ENCODE results near the gene CYTH1. TPM values are rescaled to one million over a fixed set of nuclear protein-coding genes. Genes with fewer than 3 reads are reported as not detected.
A peak's percentile ranks its signal among the peaks of the same experiment; 100 is the strongest.

Gene CYTH1
- polyA plus RNA-seq, 4 donors = 37.6 to 46.3 (median 38.9) TPM

DNA sequence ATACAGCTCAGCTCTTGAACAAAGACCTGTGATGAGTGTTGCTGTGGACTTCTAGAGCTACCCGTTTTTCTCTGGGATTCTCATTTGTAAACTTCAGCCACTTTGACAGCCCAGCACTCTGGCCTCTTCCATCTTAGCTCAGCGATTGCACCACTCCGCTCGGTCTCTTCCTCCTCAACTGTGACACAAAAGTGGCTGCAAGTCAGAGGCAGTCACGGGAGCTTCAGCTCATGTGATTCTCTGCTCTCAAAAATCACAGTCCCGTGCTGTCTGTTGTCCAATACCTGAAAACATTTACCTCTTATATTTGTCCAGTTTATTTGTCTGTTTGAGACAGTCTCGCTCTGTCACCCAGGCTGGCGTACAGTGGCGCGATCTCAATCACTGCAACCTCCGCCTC is 129.2 kb downstream of the CYTH1 start:
- H3K36me3 ChIP-seq (ENCODE audit: control insufficient read depth in 3 of 3, insufficient read depth in 2 of 3, low read depth in 1 of 3, low read length in 3 of 3) = no peaks in the 10 kb centered on the region
- H3K27me3 ChIP-seq (ENCODE audit: control insufficient read depth in 3 of 3, insufficient read depth in 3 of 3, low read length in 3 of 3) = peaks cover 0 to 3% (median 2%) of the 10 kb centered on the region in 3 donors
- 75 to 91% (median 85%) methylated on average over 11 of the region's 11 CpGs for WGBS, 3 donors
- no peaks in the 10 kb centered on the region for H3K4me1 ChIP-seq (ENCODE audit: control insufficient read depth in 3 of 3, insufficient read depth in 2 of 3, low read depth in 1 of 3, low read length in 2 of 3)
- H3K27ac ChIP-seq (ENCODE audit: low read depth in 1 of 3, low read length in 2 of 3) = no peak overlapping the region
- no peak for DNase-seq
- peaks cover 0 to 10% of the 10 kb centered on the region in 2 donors for H3K9me3 ChIP-seq (ENCODE audit: control insufficient read depth in 2 of 2, insufficient read depth in 1 of 2, low read depth in 1 of 2, low read length in 1 of 2)
- no peak for FAIRE-seq
- no peak overlapping the region for H3K4me3 ChIP-seq (ENCODE audit: low read depth in 1 of 3, low read length in 3 of 3)

DNA sequence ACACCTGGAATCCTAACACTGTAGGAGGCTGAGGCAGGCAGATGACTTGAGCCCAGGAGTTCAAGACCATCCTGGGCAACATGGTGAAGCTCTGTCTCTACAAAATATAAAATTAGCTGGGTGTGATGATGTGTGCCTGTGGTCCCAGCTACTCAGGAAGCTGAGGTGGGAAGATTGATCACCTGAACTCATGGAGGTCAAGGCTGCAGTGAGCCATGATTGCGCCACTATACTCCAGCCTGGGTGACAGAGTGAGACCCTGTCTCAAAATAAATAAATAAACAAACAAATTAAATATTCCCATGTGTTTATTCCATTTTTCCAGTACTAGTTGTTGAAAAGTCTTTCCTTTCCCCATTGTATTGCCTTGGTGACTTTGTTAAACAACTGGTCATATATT is 130.0 kb downstream of the CYTH1 start:
- peaks cover 0 to 11% of the 10 kb centered on the region in 2 donors for H3K9me3 ChIP-seq (ENCODE audit: control insufficient read depth in 2 of 2, insufficient read depth in 1 of 2, low read depth in 1 of 2, low read length in 1 of 2)
- no peak for DNase-seq
- 85 to 100% (median 98%) methylated on average over 1 of the region's 1 CpG for WGBS, 3 donors
- no peak overlapping the region for H3K27ac ChIP-seq (ENCODE audit: low read depth in 1 of 3, low read length in 2 of 3)
- H3K36me3 ChIP-seq (ENCODE audit: control insufficient read depth in 3 of 3, insufficient read depth in 2 of 3, low read depth in 1 of 3, low read length in 3 of 3) = no peaks in the 10 kb centered on the region
- FAIRE-seq = no peak
- peaks cover 0 to 3% (median 2%) of the 10 kb centered on the region in 3 donors for H3K27me3 ChIP-seq (ENCODE audit: control insufficient read depth in 3 of 3, insufficient read depth in 3 of 3, low read length in 3 of 3)
- H3K4me3 ChIP-seq (ENCODE audit: low read depth in 1 of 3, low read length in 3 of 3) = no peak overlapping the region
- H3K4me1 ChIP-seq (ENCODE audit: control insufficient read depth in 3 of 3, insufficient read depth in 2 of 3, low read depth in 1 of 3, low read length in 2 of 3) = no peaks in the 10 kb centered on the region

DNA sequence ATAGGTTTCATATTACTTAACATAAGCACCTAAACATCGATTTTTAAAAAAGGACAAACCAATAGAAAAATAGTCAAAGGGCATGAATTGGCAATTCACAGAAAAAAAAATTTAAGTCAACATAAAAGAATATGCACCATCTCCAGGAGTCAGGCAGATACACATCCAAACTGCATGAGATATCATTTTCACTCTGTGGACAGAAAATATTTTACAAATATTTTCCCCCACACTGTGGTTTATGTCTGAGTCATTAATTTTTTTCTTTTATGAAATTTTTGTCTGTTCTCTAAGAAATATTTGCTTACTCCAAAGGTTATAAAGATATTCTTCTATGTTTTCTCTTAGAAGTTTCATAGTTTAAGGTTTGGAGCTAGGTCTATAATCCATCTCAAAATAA is 130.5 kb downstream of the CYTH1 start:
- Histone ChIP-seq H3K4me1 (ENCODE audit: control insufficient read depth in 3 of 3, insufficient read depth in 2 of 3, low read depth in 1 of 3, low read length in 2 of 3) (no peaks in the 10 kb centered on the region), H3K36me3 (ENCODE audit: control insufficient read depth in 3 of 3, insufficient read depth in 2 of 3, low read depth in 1 of 3, low read length in 3 of 3) (no peaks in the 10 kb centered on the region), H3K9me3 (ENCODE audit: control insufficient read depth in 2 of 2, insufficient read depth in 1 of 2, low read depth in 1 of 2, low read length in 1 of 2) (peaks cover 0 to 11% of the 10 kb centered on the region in 2 donors), H3K27me3 (ENCODE audit: control insufficient read depth in 3 of 3, insufficient read depth in 3 of 3, low read length in 3 of 3) (peaks cover 0 to 3% (median 2%) of the 10 kb centered on the region in 3 donors), H3K27ac (ENCODE audit: low read depth in 1 of 3, low read length in 2 of 3) (no peak overlapping the region), H3K4me3 (ENCODE audit: low read depth in 1 of 3, low read length in 3 of 3) (no peak overlapping the region)
- DNase-seq (no peak), FAIRE-seq (no peak)
- 77 to 87% (median 82%) methylated on average over 1 of the region's 1 CpG for WGBS, 3 donors

DNA sequence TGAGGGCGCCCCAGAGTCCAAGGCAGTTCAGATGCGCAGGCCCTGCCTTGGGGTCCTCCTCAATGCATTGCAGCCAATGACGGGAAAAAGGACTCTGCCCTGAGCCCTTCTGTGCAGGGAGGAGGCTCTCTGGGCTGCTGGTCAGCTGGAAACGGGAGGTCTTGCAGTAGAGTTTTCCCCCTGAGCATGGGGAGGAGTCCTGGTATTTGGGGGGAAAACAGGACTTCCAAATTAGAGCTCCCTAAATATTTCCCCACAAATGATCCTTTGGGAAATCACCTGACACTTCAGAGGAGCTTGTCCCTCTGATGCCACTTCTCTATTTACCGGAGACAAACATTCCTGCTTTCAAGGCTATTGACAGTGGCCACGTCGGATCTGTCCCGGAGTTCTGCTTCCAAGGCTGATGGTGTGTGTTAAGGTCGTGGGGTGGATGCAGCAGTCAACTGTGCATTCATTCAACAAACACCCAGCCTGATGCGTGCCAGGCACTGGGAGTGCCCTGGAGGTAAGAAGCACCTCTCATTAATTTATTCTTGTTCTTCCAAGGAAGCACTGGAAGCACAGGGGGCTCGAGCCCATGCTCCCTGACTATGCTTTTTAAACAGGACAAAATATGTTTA is 131.9 kb downstream of the CYTH1 start:
- Histone ChIP-seq H3K4me3 (ENCODE audit: low read depth in 1 of 3, low read length in 3 of 3) (no peak overlapping the region), H3K27ac (ENCODE audit: low read depth in 1 of 3, low read length in 2 of 3) (no peak overlapping the region), H3K9me3 (ENCODE audit: control insufficient read depth in 2 of 2, insufficient read depth in 1 of 2, low read depth in 1 of 2, low read length in 1 of 2) (peaks cover 0 to 11% of the 10 kb centered on the region in 2 donors), H3K36me3 (ENCODE audit: control insufficient read depth in 3 of 3, insufficient read depth in 2 of 3, low read depth in 1 of 3, low read length in 3 of 3) (no peaks in the 10 kb centered on the region), H3K4me1 (ENCODE audit: control insufficient read depth in 3 of 3, insufficient read depth in 2 of 3, low read depth in 1 of 3, low read length in 2 of 3) (no peaks in the 10 kb centered on the region), H3K27me3 (ENCODE audit: control insufficient read depth in 3 of 3, insufficient read depth in 3 of 3, low read length in 3 of 3) (peaks cover 0 to 10% (median 2%) of the 10 kb centered on the region in 3 donors)
- DNase-seq (no peak), FAIRE-seq (no peak)
- 34 to 55% (median 34%) methylated on average over 11 of the region's 11 CpGs for WGBS, 3 donors

DNA sequence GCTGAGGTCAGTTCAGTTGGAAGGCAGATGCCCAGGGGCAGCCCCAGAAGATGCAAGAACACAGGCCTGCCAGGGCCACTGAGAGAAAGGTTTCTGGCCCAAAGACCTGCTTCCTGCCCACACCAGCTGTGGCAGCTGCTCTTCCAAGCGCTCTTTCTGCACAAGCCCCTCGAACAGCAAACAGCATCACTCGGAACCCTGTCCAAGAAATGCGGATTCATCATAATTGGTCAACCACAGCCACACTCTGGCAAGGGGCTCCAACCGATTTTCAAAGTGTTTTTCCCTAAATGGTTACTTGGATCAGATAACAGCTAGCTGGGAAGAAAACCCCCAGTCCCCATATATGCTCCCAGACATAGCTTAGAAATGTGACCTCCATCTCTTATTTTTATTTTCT is 133.8 kb downstream of the CYTH1 start:
- H3K27me3 ChIP-seq (ENCODE audit: control insufficient read depth in 3 of 3, insufficient read depth in 3 of 3, low read length in 3 of 3) = peaks cover 0 to 10% (median 2%) of the 10 kb centered on the region in 3 donors
- H3K9me3 ChIP-seq (ENCODE audit: control insufficient read depth in 2 of 2, insufficient read depth in 1 of 2, low read depth in 1 of 2, low read length in 1 of 2) = peaks cover 0 to 11% of the 10 kb centered on the region in 2 donors
- DNase-seq (no peak), FAIRE-seq (no peak)
- H3K4me3 ChIP-seq (ENCODE audit: low read depth in 1 of 3, low read length in 3 of 3) = no peak overlapping the region
- WGBS, 3 donors = 88 to 91% (median 90%) methylated on average over 5 of the region's 5 CpGs
- no peak overlapping the region for H3K27ac ChIP-seq (ENCODE audit: low read depth in 1 of 3, low read length in 2 of 3)
- no peaks in the 10 kb centered on the region for H3K36me3 ChIP-seq (ENCODE audit: control insufficient read depth in 3 of 3, insufficient read depth in 2 of 3, low read depth in 1 of 3, low read length in 3 of 3)
- no peaks in the 10 kb centered on the region for H3K4me1 ChIP-seq (ENCODE audit: control insufficient read depth in 3 of 3, insufficient read depth in 2 of 3, low read depth in 1 of 3, low read length in 2 of 3)

DNA sequence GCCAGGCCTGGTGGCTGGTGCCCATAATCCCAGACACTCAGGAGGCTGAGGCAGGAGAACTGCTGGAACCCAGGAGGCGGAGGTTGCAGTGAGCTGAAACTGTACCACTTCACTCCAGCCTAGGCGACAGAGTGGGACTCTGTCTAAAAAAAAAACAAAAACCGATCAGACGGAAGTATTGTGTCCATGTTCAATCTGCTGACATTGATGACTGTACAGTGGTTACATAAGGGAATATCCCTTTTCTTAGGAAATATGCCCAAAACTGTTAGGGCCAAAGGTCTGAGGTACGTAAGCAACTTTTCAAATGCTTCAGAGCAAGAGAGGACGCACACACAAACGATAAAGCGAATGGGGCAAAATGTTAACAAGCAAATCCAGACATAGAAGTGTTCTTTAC is 135.0 kb downstream of the CYTH1 start:
- FAIRE-seq (no peak), DNase-seq (no peak)
- Histone ChIP-seq H3K27me3 (ENCODE audit: control insufficient read depth in 3 of 3, insufficient read depth in 3 of 3, low read length in 3 of 3) (peaks cover 0 to 10% (median 2%) of the 10 kb centered on the region in 3 donors), H3K9me3 (ENCODE audit: control insufficient read depth in 2 of 2, insufficient read depth in 1 of 2, low read depth in 1 of 2, low read length in 1 of 2) (peaks cover 0 to 11% of the 10 kb centered on the region in 2 donors), H3K4me3 (ENCODE audit: low read depth in 1 of 3, low read length in 3 of 3) (no peak overlapping the region), H3K27ac (ENCODE audit: low read depth in 1 of 3, low read length in 2 of 3) (no peak overlapping the region), H3K4me1 (ENCODE audit: control insufficient read depth in 3 of 3, insufficient read depth in 2 of 3, low read depth in 1 of 3, low read length in 2 of 3) (no peaks in the 10 kb centered on the region), H3K36me3 (ENCODE audit: control insufficient read depth in 3 of 3, insufficient read depth in 2 of 3, low read depth in 1 of 3, low read length in 3 of 3) (no peaks in the 10 kb centered on the region)
- 82 to 92% (median 90%) methylated on average over 8 of the region's 8 CpGs for WGBS, 3 donors

DNA sequence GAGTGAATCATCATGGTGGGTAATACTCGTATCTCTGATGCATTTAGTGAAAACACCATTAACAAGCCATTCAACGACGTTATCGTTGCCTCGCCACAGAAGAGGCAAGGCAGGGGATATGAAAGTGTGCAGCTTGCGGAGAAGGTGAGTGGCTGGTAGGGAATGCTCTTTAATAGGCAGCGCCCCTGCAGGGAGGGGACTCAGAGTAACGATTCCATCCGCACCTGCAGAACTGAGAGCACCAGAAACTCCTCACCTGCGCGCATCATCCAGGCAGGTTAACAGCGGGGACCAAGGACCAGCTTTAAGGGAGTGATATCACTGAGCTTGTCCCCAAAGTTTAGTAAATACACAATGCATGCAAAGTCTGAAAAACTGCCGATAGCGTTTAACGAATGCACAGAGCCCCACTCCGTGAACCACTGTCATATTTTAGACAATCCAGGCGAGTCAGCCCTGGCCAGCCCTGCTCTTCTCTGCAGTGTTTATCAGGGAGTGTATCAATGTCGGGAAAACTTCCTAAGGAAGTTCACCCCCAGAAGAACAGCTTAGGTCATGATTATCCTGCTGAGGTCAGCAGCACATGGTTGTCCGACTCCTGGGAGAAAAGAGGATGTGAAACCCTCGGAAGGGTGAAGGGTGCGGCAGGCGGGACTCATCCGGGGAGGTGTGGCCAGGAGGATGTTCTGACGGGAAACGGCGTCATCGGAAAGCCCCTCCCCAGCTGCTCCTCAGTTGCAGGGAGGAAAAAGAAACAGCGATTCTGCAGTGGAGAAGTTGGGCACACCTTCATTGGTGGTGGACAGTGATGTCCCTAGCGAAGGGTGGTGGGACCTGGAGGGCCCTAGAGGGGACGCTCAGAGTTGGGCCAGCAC is 136.4 kb downstream of the CYTH1 start:
- Histone ChIP-seq H3K9me3 (ENCODE audit: control insufficient read depth in 2 of 2, insufficient read depth in 1 of 2, low read depth in 1 of 2, low read length in 1 of 2) (peaks cover 0 to 11% of the 10 kb centered on the region in 2 donors), H3K27ac (ENCODE audit: low read depth in 1 of 3, low read length in 2 of 3) (peak overlapping the region in 1 of 3 donors; percentile 53), H3K36me3 (ENCODE audit: control insufficient read depth in 3 of 3, insufficient read depth in 2 of 3, low read depth in 1 of 3, low read length in 3 of 3) (no peaks in the 10 kb centered on the region), H3K4me3 (ENCODE audit: low read depth in 1 of 3, low read length in 3 of 3) (no peak overlapping the region), H3K4me1 (ENCODE audit: control insufficient read depth in 3 of 3, insufficient read depth in 2 of 3, low read depth in 1 of 3, low read length in 2 of 3) (no peaks in the 10 kb centered on the region), H3K27me3 (ENCODE audit: control insufficient read depth in 3 of 3, insufficient read depth in 3 of 3, low read length in 3 of 3) (peaks cover 0 to 10% (median 2%) of the 10 kb centered on the region in 3 donors)
- FAIRE-seq = no peak
- DNase-seq = peak; percentile 25 to 48
- 59 to 61% (median 59%) methylated on average over 30 of the region's 30 CpGs for WGBS, 3 donors

DNA sequence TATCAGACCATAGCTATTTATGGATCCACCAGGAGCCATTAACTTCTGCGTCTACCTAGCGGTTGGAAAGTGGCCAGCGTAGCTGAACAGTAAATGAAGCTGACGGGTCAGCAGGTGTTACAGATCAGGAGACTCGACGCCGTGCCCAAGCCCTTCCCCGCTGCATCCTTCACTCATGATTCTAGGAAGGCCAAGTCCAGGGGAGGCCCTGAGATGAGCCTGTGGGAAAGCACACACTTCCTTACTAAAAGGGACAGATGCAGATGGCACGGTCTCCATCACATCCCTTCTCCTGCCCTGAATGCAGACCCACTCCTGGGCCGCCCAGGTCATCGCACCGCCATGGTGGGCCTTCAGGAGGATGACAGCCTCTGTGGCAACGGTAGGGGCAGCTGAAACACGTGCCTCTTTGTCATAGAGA is 137.1 kb downstream of the CYTH1 start:
- Histone ChIP-seq H3K4me1 (ENCODE audit: control insufficient read depth in 3 of 3, insufficient read depth in 2 of 3, low read depth in 1 of 3, low read length in 2 of 3) (no peaks in the 10 kb centered on the region), H3K36me3 (ENCODE audit: control insufficient read depth in 3 of 3, insufficient read depth in 2 of 3, low read depth in 1 of 3, low read length in 3 of 3) (no peaks in the 10 kb centered on the region), H3K27ac (ENCODE audit: low read depth in 1 of 3, low read length in 2 of 3) (peak overlapping the region in 1 of 3 donors; percentile 41), H3K9me3 (ENCODE audit: control insufficient read depth in 2 of 2, insufficient read depth in 1 of 2, low read depth in 1 of 2, low read length in 1 of 2) (peaks cover 0 to 11% of the 10 kb centered on the region in 2 donors), H3K4me3 (ENCODE audit: low read depth in 1 of 3, low read length in 3 of 3) (no peak overlapping the region), H3K27me3 (ENCODE audit: control insufficient read depth in 3 of 3, insufficient read depth in 3 of 3, low read length in 3 of 3) (peaks cover 0 to 7% (median under 1%) of the 10 kb centered on the region in 3 donors)
- 73 to 90% (median 74%) methylated on average over 14 of the region's 14 CpGs for WGBS, 3 donors
- no peak for DNase-seq
- FAIRE-seq = no peak

Measured in small intestine (tissue), 7 donors.